ENCODE measurements around the gene SPSB4.

DNA sequence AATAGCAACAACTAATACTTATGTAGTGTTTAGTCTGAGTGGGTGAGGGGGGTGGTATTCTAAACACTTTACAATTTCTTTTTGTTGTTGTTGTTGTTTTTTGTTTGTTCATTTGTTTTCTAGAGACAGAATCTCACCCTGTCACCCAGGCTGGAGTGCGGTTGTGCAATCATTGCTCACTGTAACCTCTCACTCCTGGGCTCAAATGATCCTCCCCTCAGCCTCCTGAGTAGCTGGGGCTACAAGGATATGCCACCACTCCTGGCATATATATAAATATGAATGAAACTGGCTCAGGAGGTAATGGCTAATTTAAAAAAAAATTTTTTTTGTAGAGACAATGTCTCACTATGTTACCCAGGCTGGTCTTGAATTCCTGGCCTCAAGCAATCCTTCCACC lies 19.1 kb downstream of the SPSB4 start:
- TF ChIP-seq POLR2A (IDR thresholded peaks at IDR 0.05) = no peak
- TF ChIP-seq, protein P1, sequence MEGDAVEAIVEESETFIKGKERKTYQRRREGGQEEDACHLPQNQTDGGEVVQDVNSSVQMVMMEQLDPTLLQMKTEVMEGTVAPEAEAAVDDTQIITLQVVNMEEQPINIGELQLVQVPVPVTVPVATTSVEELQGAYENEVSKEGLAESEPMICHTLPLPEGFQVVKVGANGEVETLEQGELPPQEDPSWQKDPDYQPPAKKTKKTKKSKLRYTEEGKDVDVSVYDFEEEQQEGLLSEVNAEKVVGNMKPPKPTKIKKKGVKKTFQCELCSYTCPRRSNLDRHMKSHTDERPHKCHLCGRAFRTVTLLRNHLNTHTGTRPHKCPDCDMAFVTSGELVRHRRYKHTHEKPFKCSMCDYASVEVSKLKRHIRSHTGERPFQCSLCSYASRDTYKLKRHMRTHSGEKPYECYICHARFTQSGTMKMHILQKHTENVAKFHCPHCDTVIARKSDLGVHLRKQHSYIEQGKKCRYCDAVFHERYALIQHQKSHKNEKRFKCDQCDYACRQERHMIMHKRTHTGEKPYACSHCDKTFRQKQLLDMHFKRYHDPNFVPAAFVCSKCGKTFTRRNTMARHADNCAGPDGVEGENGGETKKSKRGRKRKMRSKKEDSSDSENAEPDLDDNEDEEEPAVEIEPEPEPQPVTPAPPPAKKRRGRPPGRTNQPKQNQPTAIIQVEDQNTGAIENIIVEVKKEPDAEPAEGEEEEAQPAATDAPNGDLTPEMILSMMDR (IDR thresholded peaks at IDR 0.05) = no peak

Measured in body of pancreas (tissue), 4 donors.